ENCODE data around the gene BABAM2. TPM values are rescaled to one million over a fixed set of nuclear protein-coding genes. Genes with fewer than 3 reads are reported as not detected.

Gene BABAM2
- total RNA-seq, 4 donors from 2014 or later: 35.5 to 44.9 (median 39.9) TPM

GRCh38 chr2:28360718-28361293 lies 470.3 kb downstream of the BABAM2 start:
- H3K27ac ChIP-seq (replicated peaks in 1 of 4): no peak overlapping the region
- 75% methylated on average over 8 of the region's 12 CpGs for WGBS
- no peak overlapping the region for H3K4me3 ChIP-seq
- no peak for DNase-seq (ENCODE audit: extremely low spot score)
- no peaks in the 10 kb centered on the region for H3K9me3 ChIP-seq
- H3K27me3 ChIP-seq: no peaks in the 10 kb centered on the region
- intact Hi-C loops (cut with DNase I): no loop called here
- H3K36me3 ChIP-seq: no peaks in the 10 kb centered on the region
- TF ChIP-seq POLR2A (IDR thresholded peaks at IDR 0.05; ENCODE audit: low read depth) (no peak), POLR2AphosphoS5 (IDR thresholded peaks at IDR 0.05) (no peak), EP300 (IDR thresholded peaks at IDR 0.05) (no peak), CTCF (IDR thresholded peaks at IDR 0.05) (no peak)
- peaks cover 13 to 17% (median 13%) of the 10 kb centered on the region in 4 donors for H3K4me1 ChIP-seq

GRCh38 chr2:28361991-28362710 lies 471.6 kb downstream of the BABAM2 start:
- H3K36me3 ChIP-seq: no peaks in the 10 kb centered on the region
- WGBS: 80% methylated on average over 12 of the region's 12 CpGs
- no peak overlapping the region for H3K4me3 ChIP-seq
- intact Hi-C loops (cut with DNase I): no loop called here
- no peak overlapping the region for H3K27ac ChIP-seq (replicated peaks in 1 of 4)
- no peaks in the 10 kb centered on the region for H3K27me3 ChIP-seq
- DNase-seq (ENCODE audit: extremely low spot score): no peak
- H3K4me1 ChIP-seq: peaks cover 0 to 6% (median 3%) of the 10 kb centered on the region in 4 donors
- no peak for TF ChIP-seq POLR2AphosphoS5 (IDR thresholded peaks at IDR 0.05)
- TF ChIP-seq CTCF (IDR thresholded peaks at IDR 0.05): no peak
- no peak for TF ChIP-seq POLR2A (IDR thresholded peaks at IDR 0.05; ENCODE audit: low read depth)
- no peak for TF ChIP-seq EP300 (IDR thresholded peaks at IDR 0.05)
- H3K9me3 ChIP-seq: no peaks in the 10 kb centered on the region

GRCh38 chr2:28362991-28363521 lies 472.5 kb downstream of the BABAM2 start:
- Histone ChIP-seq H3K27me3 (no peaks in the 10 kb centered on the region), H3K4me1 (peaks cover 0 to 8% (median 3%) of the 10 kb centered on the region in 4 donors), H3K4me3 (no peak overlapping the region), H3K9me3 (no peaks in the 10 kb centered on the region), H3K27ac (replicated peaks in 1 of 4) (no peak overlapping the region), H3K36me3 (no peaks in the 10 kb centered on the region)
- DNase-seq (ENCODE audit: extremely low spot score): no peak
- 93% methylated on average over 14 of the region's 15 CpGs for WGBS
- intact Hi-C loops (cut with DNase I): no loop called here
- TF ChIP-seq CTCF (IDR thresholded peaks at IDR 0.05) (no peak), POLR2A (IDR thresholded peaks at IDR 0.05; ENCODE audit: low read depth) (no peak), EP300 (IDR thresholded peaks at IDR 0.05) (no peak), POLR2AphosphoS5 (IDR thresholded peaks at IDR 0.05) (no peak)

GRCh38 chr2:28363686-28364280 lies 473.3 kb downstream of the BABAM2 start:
- WGBS: 92% methylated on average over 7 of the region's 11 CpGs
- Histone ChIP-seq H3K9me3 (no peaks in the 10 kb centered on the region), H3K4me3 (no peak overlapping the region), H3K36me3 (no peaks in the 10 kb centered on the region), H3K27me3 (no peaks in the 10 kb centered on the region), H3K27ac (replicated peaks in 1 of 4) (no peak overlapping the region), H3K4me1 (peaks cover 0 to 8% (median 3%) of the 10 kb centered on the region in 4 donors)
- no peak for TF ChIP-seq CTCF (IDR thresholded peaks at IDR 0.05)
- TF ChIP-seq EP300 (IDR thresholded peaks at IDR 0.05): no peak
- no peak for TF ChIP-seq POLR2A (IDR thresholded peaks at IDR 0.05; ENCODE audit: low read depth)
- TF ChIP-seq POLR2AphosphoS5 (IDR thresholded peaks at IDR 0.05): no peak
- DNase-seq (ENCODE audit: extremely low spot score): no peak
- intact Hi-C loops (cut with DNase I): no loop called here

All from esophagus muscularis mucosa (tissue), 4 donors.